Glutamatergic neuron (in vitro differentiated cells): Measurements from ENCODE around the gene ADAMTS6. TPM values are rescaled to one million over a fixed set of nuclear protein-coding genes. Genes with fewer than 3 reads are reported as not detected.

Source experiments
- DNase-seq: peaks from one replicate; pipeline ENCODE4 v3.0.0; 2022
- H3K27ac Mint-ChIP-seq: one replicate; pipeline ENCODE4 v1.8.0; 2020; ENCODE audit warnings: mild to moderate bottlenecking, mixed read lengths, inconsistent platforms; ENCODE audit not compliant: unreplicated experiment
- H3K27me3 Mint-ChIP-seq: one replicate; pipeline ENCODE4 v1.8.0; 2020; ENCODE audit warnings: mild to moderate bottlenecking, moderate library complexity, mixed read lengths, inconsistent platforms; ENCODE audit not compliant: unreplicated experiment
- H3K36me3 Mint-ChIP-seq: one replicate; pipeline ENCODE4 v1.8.0; 2020; ENCODE audit warnings: mild to moderate bottlenecking, mixed read lengths, inconsistent platforms; ENCODE audit not compliant: unreplicated experiment
- H3K4me1 Mint-ChIP-seq: one replicate; pipeline ENCODE4 v1.8.0; 2020; ENCODE audit warnings: mild to moderate bottlenecking, low read depth, mixed read lengths, inconsistent platforms; ENCODE audit not compliant: unreplicated experiment
- H3K4me3 Mint-ChIP-seq: one replicate; pipeline ENCODE4 v1.8.0; 2020; ENCODE audit warnings: mild to moderate bottlenecking, mixed read lengths, inconsistent platforms; ENCODE audit not compliant: unreplicated experiment
- H3K9me3 Mint-ChIP-seq: one replicate; pipeline ENCODE4 v1.8.0; 2020; ENCODE audit warnings: mild to moderate bottlenecking, moderate library complexity, mixed read lengths, inconsistent platforms; ENCODE audit not compliant: unreplicated experiment
- CTCF ChIP-seq: fragments of 200-600 bp; sonication (generic); IDR thresholded peaks from one replicate; pipeline ENCODE4 v1.5.0; 2021; ENCODE audit not compliant: partially characterized antibody, unreplicated experiment
- total RNA-seq: library from RNA; stranded (reverse); fragmentation: NEBNext Ultra II Directional; extraction: Animal tissue kit (Norgen Biotek cat#: 25700); gene quantifications from one replicate; pipeline ENCODE4 v1.2.1, GENCODE V29; 2021; ENCODE audit not compliant: unreplicated experiment

Gene ADAMTS6
- total RNA-seq, 1 donor from 2014 or later, result 2.1 TPM

GRCh38 chr5:65104831-65105230, 376.9 kb downstream of the ADAMTS6 start:
- no peaks in the 10 kb centered on the region for H3K27me3 Mint-ChIP-seq
- H3K9me3 Mint-ChIP-seq, result peaks cover 2% of the 10 kb centered on the region
- no peak overlapping the region for H3K4me3 Mint-ChIP-seq
- no peak overlapping the region for H3K27ac Mint-ChIP-seq
- H3K36me3 Mint-ChIP-seq, result no peaks in the 10 kb centered on the region
- TF ChIP-seq CTCF, result no peak
- peaks cover 10% of the 10 kb centered on the region for H3K4me1 Mint-ChIP-seq
- no peak for DNase-seq

- peaks cover 10% of the 10 kb centered on the region for H3K4me1 Mint-ChIP-seq
- DNase-seq, result no peak
These were observed 377.8 kb downstream of the ADAMTS6 start for GRCh38 chr5:65103756-65104440.

GRCh38 chr5:65102976-65103711, 378.6 kb downstream of the ADAMTS6 start:
- Mint-ChIP-seq H3K9me3 (peaks cover 2% of the 10 kb centered on the region), H3K27me3 (no peaks in the 10 kb centered on the region), H3K27ac (no peak overlapping the region), H3K4me3 (peak overlapping the region; percentile 26), H3K36me3 (no peaks in the 10 kb centered on the region), H3K4me1 (peaks cover 10% of the 10 kb centered on the region)
- peak; percentile 30 for DNase-seq
- no peak for TF ChIP-seq CTCF

More at GRCh38 chr5:65103756-65104440, 377.8 kb downstream of the ADAMTS6 start:
- Mint-ChIP-seq H3K9me3 (peaks cover 2% of the 10 kb centered on the region), H3K27ac (no peak overlapping the region), H3K27me3 (no peaks in the 10 kb centered on the region), H3K4me3 (peak overlapping the region; percentile 26), H3K36me3 (no peaks in the 10 kb centered on the region)
- no peak for TF ChIP-seq CTCF

- Mint-ChIP-seq H3K27ac (peak overlapping the region; percentile 86), H3K9me3 (peaks cover 2% of the 10 kb centered on the region), H3K27me3 (no peaks in the 10 kb centered on the region), H3K4me3 (peak overlapping the region; percentile 82), H3K4me1 (peaks cover 10% of the 10 kb centered on the region), H3K36me3 (no peaks in the 10 kb centered on the region)
- no peak for DNase-seq
- no peak for TF ChIP-seq CTCF
These were observed 379.2 kb downstream of the ADAMTS6 start for GRCh38 chr5:65102371-65102975.
